ENCODE data around the gene LLGL1. TPM values are rescaled to one million over a fixed set of nuclear protein-coding genes. Genes with fewer than 3 reads are reported as not detected.

LLGL1 gene
- total RNA-seq, 1 experiment from 2014 or later, result 65.0 TPM

GRCh38 chr17:18179804-18180203 lies 45.6 kb upstream of the LLGL1 start:
- Histone ChIP-seq H2BK5ac (ENCODE audit: insufficient read length, low read length) (no peak overlapping the region), H3K27me3 (ENCODE audit: insufficient read depth, low read length) (no peaks in the 10 kb centered on the region), H2BK12ac (ENCODE audit: insufficient read length, low read depth, low read length) (no peak overlapping the region), H2AFZ (ENCODE audit: low read length) (no peak overlapping the region), H3K9ac (ENCODE audit: extremely low read depth, insufficient read length, low read length) (no peak overlapping the region), H2AK5ac (ENCODE audit: insufficient read length, low read length) (no peak overlapping the region), H3K4me2 (ENCODE audit: insufficient read depth, insufficient read length, low read length) (no peak overlapping the region), H4K5ac (ENCODE audit: insufficient read length, low read depth, low read length) (no peak overlapping the region), H3K9me3 (ENCODE audit: control insufficient read depth, low read depth, low read length) (no peaks in the 10 kb centered on the region), H3T11ph (ENCODE audit: low read length) (no peak overlapping the region), H3K14ac (ENCODE audit: insufficient read depth, low read length) (no peak overlapping the region), H2BK15ac (ENCODE audit: low read depth, low read length) (no peak overlapping the region), H3K79me2 (ENCODE audit: insufficient read depth, low read length) (peaks cover 3% of the 10 kb centered on the region; the same call in 1 of the 2 replicates), H4K20me1 (ENCODE audit: control insufficient read depth, insufficient read depth, insufficient read length) (no peaks in the 10 kb centered on the region), H3K23me2 (ENCODE audit: insufficient read length, low read depth, low read length, poor library complexity, severe bottlenecking) (peaks cover 6% of the 10 kb centered on the region), H3K4me1 (ENCODE audit: insufficient read depth, low read length) (no peaks in the 10 kb centered on the region), H4K8ac (replicated peaks; ENCODE audit: insufficient read length, low read depth, low read length) (no peak overlapping the region), H2BK120ac (ENCODE audit: low read depth, low read length, poor library complexity, severe bottlenecking) (no peak overlapping the region), H3K23ac (ENCODE audit: insufficient read length, low read depth, low read length) (no peak overlapping the region), H3K18ac (ENCODE audit: insufficient read length, low read depth, low read length) (no peak overlapping the region), H3K79me1 (ENCODE audit: insufficient read depth, low read depth, low read length, poor library complexity, severe bottlenecking) (no peaks in the 10 kb centered on the region), H3K4ac (ENCODE audit: low read depth, low read length) (no peak overlapping the region), H3K56ac (ENCODE audit: insufficient read length, low read depth, low read length) (no peak overlapping the region), H4K91ac (ENCODE audit: insufficient read length, low read depth, low read length) (no peak overlapping the region), H3K27ac (ENCODE audit: insufficient read length, low read depth, low read length) (no peak overlapping the region), H2BK20ac (ENCODE audit: low read depth, low read length, poor library complexity, severe bottlenecking) (no peak overlapping the region)
- WGBS (ENCODE audit: extremely low coverage, insufficient read length, low lambda C conversion rate), result no CpG with 5 or more reads among the region's 7 CpGs
- Mint-ChIP-seq H3K27ac (peak overlapping the region in 1 of 3 experiments; percentile 33; a peak in 2 of 7 replicates), H3K27me3 (ENCODE audit: low read depth) (no peaks in the 10 kb centered on the region), H3K4me3 (peak overlapping the region in 1 of 2 experiments; percentile 0; a peak in 1 of 5 replicates), H3K36me3 (ENCODE audit: insufficient read depth in 1 of 3, low read depth in 3 of 3) (peaks cover 0 to 1% (median 0%) of the 10 kb centered on the region in 3 experiments; a peak in 1 of 7 replicates), H3K9me3 (no peaks in the 10 kb centered on the region), H3K4me1 (peaks cover 13 to 23% of the 10 kb centered on the region in 2 experiments)
- DNase-seq, result no peak
- TF ChIP-seq, protein P1, sequence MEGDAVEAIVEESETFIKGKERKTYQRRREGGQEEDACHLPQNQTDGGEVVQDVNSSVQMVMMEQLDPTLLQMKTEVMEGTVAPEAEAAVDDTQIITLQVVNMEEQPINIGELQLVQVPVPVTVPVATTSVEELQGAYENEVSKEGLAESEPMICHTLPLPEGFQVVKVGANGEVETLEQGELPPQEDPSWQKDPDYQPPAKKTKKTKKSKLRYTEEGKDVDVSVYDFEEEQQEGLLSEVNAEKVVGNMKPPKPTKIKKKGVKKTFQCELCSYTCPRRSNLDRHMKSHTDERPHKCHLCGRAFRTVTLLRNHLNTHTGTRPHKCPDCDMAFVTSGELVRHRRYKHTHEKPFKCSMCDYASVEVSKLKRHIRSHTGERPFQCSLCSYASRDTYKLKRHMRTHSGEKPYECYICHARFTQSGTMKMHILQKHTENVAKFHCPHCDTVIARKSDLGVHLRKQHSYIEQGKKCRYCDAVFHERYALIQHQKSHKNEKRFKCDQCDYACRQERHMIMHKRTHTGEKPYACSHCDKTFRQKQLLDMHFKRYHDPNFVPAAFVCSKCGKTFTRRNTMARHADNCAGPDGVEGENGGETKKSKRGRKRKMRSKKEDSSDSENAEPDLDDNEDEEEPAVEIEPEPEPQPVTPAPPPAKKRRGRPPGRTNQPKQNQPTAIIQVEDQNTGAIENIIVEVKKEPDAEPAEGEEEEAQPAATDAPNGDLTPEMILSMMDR (conservative IDR thresholded peaks at IDR 0.05), result no peak

All from H9 (cell line).